Panc1 (cell line): ENCODE data around the gene IST1.

Source experiments
- POLR2AphosphoS5 ChIP-seq: IDR thresholded peaks from 2 replicates; pipeline ENCODE4 v1.6.1; 2012; ENCODE audit warnings: mild to moderate bottlenecking, low read depth, low read length, moderate library complexity
- SIN3A ChIP-seq: IDR thresholded peaks from 2 replicates; pipeline ENCODE4 v1.6.1; 2012; ENCODE audit warnings: low read depth, mild to moderate bottlenecking, low read length, moderate library complexity, borderline replicate concordance; ENCODE audit not compliant: insufficient read depth
- TCF7L2 ChIP-seq: IDR thresholded peaks from 2 replicates; pipeline ENCODE4 v1.6.1; 2011; ENCODE audit warnings: mild to moderate bottlenecking, low read depth, low read length, inconsistent platforms
- TF ChIP-seq, protein P1 (sequence below): fragments of 450-650 bp; IDR thresholded peaks from 2 replicates; pipeline ENCODE4 v1.5.1; 2017; ENCODE audit warnings: mild to moderate bottlenecking
- TF ChIP-seq, protein P2 (sequence below), 2 experiments: IDR thresholded peaks; 2 replicates each; pipeline ENCODE4 v1.6.1; 2011 to 2012; ENCODE audit warnings: low read depth in 2 of 2, control low read depth in 1 of 2, low read length in 1 of 2, mild to moderate bottlenecking in 1 of 2, moderate library complexity in 1 of 2; ENCODE audit not compliant: insufficient read depth in 1 of 2

DNA sequence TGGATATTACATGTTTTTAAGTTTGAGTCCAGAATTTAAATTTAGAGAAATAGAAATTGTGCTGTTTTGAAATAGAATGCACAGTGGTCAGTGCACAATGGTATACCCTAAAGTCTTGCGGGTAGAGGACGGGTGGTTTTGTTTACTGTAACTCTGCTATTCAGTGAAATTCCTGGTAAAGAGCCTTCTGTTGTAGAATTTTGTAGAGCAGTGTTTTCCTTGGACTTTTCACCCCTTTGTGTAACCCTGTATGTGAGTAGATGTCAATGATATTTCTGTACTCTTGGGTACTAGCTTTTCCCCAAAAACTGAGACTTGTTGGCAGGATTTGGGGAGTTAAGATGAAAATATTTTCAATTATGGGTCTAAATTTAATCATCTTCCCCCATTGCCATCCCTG, 19.5 kb downstream of the IST1 start:
- TF ChIP-seq, protein P1, sequence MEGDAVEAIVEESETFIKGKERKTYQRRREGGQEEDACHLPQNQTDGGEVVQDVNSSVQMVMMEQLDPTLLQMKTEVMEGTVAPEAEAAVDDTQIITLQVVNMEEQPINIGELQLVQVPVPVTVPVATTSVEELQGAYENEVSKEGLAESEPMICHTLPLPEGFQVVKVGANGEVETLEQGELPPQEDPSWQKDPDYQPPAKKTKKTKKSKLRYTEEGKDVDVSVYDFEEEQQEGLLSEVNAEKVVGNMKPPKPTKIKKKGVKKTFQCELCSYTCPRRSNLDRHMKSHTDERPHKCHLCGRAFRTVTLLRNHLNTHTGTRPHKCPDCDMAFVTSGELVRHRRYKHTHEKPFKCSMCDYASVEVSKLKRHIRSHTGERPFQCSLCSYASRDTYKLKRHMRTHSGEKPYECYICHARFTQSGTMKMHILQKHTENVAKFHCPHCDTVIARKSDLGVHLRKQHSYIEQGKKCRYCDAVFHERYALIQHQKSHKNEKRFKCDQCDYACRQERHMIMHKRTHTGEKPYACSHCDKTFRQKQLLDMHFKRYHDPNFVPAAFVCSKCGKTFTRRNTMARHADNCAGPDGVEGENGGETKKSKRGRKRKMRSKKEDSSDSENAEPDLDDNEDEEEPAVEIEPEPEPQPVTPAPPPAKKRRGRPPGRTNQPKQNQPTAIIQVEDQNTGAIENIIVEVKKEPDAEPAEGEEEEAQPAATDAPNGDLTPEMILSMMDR = no peak
- TF ChIP-seq POLR2AphosphoS5 (no peak), SIN3A (no peak), TCF7L2 (no peak)
- TF ChIP-seq, protein P2, sequence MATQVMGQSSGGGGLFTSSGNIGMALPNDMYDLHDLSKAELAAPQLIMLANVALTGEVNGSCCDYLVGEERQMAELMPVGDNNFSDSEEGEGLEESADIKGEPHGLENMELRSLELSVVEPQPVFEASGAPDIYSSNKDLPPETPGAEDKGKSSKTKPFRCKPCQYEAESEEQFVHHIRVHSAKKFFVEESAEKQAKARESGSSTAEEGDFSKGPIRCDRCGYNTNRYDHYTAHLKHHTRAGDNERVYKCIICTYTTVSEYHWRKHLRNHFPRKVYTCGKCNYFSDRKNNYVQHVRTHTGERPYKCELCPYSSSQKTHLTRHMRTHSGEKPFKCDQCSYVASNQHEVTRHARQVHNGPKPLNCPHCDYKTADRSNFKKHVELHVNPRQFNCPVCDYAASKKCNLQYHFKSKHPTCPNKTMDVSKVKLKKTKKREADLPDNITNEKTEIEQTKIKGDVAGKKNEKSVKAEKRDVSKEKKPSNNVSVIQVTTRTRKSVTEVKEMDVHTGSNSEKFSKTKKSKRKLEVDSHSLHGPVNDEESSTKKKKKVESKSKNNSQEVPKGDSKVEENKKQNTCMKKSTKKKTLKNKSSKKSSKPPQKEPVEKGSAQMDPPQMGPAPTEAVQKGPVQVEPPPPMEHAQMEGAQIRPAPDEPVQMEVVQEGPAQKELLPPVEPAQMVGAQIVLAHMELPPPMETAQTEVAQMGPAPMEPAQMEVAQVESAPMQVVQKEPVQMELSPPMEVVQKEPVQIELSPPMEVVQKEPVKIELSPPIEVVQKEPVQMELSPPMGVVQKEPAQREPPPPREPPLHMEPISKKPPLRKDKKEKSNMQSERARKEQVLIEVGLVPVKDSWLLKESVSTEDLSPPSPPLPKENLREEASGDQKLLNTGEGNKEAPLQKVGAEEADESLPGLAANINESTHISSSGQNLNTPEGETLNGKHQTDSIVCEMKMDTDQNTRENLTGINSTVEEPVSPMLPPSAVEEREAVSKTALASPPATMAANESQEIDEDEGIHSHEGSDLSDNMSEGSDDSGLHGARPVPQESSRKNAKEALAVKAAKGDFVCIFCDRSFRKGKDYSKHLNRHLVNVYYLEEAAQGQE (IDR thresholded peaks at IDR 0.05; ENCODE audit: insufficient read depth in 1 of 2, low read depth in 2 of 2, low read length in 1 of 2) = no peak
